ENCODE measurements around the gene TMEM141. TPM values are rescaled to one million over a fixed set of nuclear protein-coding genes. Genes with fewer than 3 reads are reported as not detected.
A peak's percentile ranks its signal among the peaks of the same experiment; 100 is the strongest.

TMEM141 gene
- total and polyA plus RNA-seq, 9 donors: 23.4 to 115 (median 64.8) TPM

- no peak overlapping the region for H3K4me3 ChIP-seq
- H3K27me3 ChIP-seq: no peaks in the 10 kb centered on the region
- no peak overlapping the region for H3K27ac ChIP-seq
- intact Hi-C loops (cut with DNase I): loop anchor here in 1 of 4 donors (5.0 kb wide), 1 partner anchor 615 kb away; no protein-coding TSS in a partner anchor
- WGBS, 3 donors: 58 to 65% (median 61%) methylated on average over 3 of the region's 3 CpGs
- H3K9me3 ChIP-seq: no peaks in the 10 kb centered on the region
- peaks cover 2% of the 10 kb centered on the region for H3K4me1 ChIP-seq (ENCODE audit: insufficient read depth)
- no peak for TF ChIP-seq EP300 (IDR thresholded peaks at IDR 0.05)
- TF ChIP-seq POLR2A (IDR thresholded peaks at IDR 0.05): no peak
- no peak for TF ChIP-seq CTCF (IDR thresholded peaks at IDR 0.05)
- DNase-seq: no peak
- H3K36me3 ChIP-seq: no peaks in the 10 kb centered on the region
These were observed 19.2 kb upstream of the TMEM141 start for GRCh38 chr9:136771907-136772415.

- Histone ChIP-seq H3K27ac (no peak overlapping the region), H3K27me3 (no peaks in the 10 kb centered on the region), H3K36me3 (no peaks in the 10 kb centered on the region), H3K9me3 (no peaks in the 10 kb centered on the region), H3K4me3 (no peak overlapping the region), H3K4me1 (ENCODE audit: insufficient read depth) (peaks cover 2% of the 10 kb centered on the region)
- 79 to 93% (median 88%) methylated on average over 7 of the region's 7 CpGs for WGBS, 3 donors
- DNase-seq: peak in 1 of 5 donors; percentile 17
- intact Hi-C loops (cut with DNase I): loop anchor here in 1 of 4 donors (5.0 kb wide), 1 partner anchor 614 kb away; no protein-coding TSS in a partner anchor
- TF ChIP-seq POLR2A (IDR thresholded peaks at IDR 0.05) (no peak), CTCF (IDR thresholded peaks at IDR 0.05) (no peak), EP300 (IDR thresholded peaks at IDR 0.05) (no peak)
These were observed 17.6 kb upstream of the TMEM141 start for GRCh38 chr9:136773386-136774044.

- intact Hi-C loops (cut with DNase I): loop anchor here in 1 of 4 donors (5.0 kb wide), 1 partner anchor 613 kb away; no protein-coding TSS in a partner anchor
- Histone ChIP-seq H3K36me3 (no peaks in the 10 kb centered on the region), H3K27ac (no peak overlapping the region), H3K27me3 (no peaks in the 10 kb centered on the region), H3K4me3 (no peak overlapping the region), H3K4me1 (ENCODE audit: insufficient read depth) (peaks cover 2% of the 10 kb centered on the region), H3K9me3 (no peaks in the 10 kb centered on the region)
- DNase-seq: peak in 1 of 5 donors; percentile 17
- 84 to 95% (median 89%) methylated on average over 12 of the region's 12 CpGs for WGBS, 3 donors
- TF ChIP-seq CTCF (IDR thresholded peaks at IDR 0.05) (no peak), POLR2A (IDR thresholded peaks at IDR 0.05) (no peak), EP300 (IDR thresholded peaks at IDR 0.05) (no peak)
These were observed 16.6 kb upstream of the TMEM141 start for GRCh38 chr9:136774416-136775045.

- Histone ChIP-seq H3K4me1 (ENCODE audit: insufficient read depth) (no peaks in the 10 kb centered on the region), H3K36me3 (no peaks in the 10 kb centered on the region), H3K27me3 (no peaks in the 10 kb centered on the region), H3K9me3 (no peaks in the 10 kb centered on the region), H3K4me3 (no peak overlapping the region), H3K27ac (no peak overlapping the region)
- TF ChIP-seq EP300 (IDR thresholded peaks at IDR 0.05): no peak
- TF ChIP-seq POLR2A (IDR thresholded peaks at IDR 0.05): no peak
- no peak for TF ChIP-seq CTCF (IDR thresholded peaks at IDR 0.05)
- DNase-seq: peak in 1 of 5 donors; percentile 17
- 82 to 88% (median 85%) methylated on average over 6 of the region's 6 CpGs for WGBS, 3 donors
- intact Hi-C loops (cut with DNase I): no loop called here
These were observed 16.0 kb upstream of the TMEM141 start for GRCh38 chr9:136775191-136775590.
